ENCODE measurements around the gene CCR5AS. TPM values are rescaled to one million over a fixed set of nuclear protein-coding genes. Genes with fewer than 3 reads are reported as not detected.

The CCR5AS gene

DNA sequence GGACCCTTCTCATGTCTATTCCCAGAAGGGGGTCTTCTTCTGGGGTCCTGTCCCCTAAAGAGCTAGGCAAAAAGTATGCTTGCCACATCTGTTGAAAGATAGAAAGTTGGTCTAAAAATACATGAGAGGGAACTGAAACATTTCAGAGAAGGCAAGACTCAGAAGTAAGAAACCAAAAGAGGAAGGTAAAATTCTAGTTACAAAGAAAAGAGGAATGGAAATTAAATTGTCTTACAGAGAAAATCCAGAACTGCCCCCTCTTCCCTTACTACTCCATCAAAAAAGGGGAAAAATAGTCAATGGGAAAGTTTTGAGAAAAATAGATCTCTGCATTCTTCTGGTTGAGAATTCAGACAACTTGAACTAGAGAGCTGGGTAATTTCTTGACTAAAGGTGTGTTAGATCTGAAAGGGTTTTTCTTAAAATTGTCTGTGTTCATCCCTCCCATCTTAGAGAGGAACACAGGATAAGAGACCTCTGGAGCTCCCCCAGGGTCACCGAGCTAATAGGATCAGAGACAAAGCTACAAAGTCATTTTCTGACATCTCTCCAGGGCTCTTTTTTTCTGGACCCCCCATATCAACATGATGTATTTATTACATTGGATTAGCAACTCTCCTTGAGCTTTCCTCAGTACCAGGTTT lies 85.3 kb downstream of the CCR5AS start:
- TF ChIP-seq POLR2AphosphoS5 (IDR thresholded peaks at IDR 0.05) (no peak), POLR2A (IDR thresholded peaks at IDR 0.05) (no peak)
- TF ChIP-seq, protein P1, sequence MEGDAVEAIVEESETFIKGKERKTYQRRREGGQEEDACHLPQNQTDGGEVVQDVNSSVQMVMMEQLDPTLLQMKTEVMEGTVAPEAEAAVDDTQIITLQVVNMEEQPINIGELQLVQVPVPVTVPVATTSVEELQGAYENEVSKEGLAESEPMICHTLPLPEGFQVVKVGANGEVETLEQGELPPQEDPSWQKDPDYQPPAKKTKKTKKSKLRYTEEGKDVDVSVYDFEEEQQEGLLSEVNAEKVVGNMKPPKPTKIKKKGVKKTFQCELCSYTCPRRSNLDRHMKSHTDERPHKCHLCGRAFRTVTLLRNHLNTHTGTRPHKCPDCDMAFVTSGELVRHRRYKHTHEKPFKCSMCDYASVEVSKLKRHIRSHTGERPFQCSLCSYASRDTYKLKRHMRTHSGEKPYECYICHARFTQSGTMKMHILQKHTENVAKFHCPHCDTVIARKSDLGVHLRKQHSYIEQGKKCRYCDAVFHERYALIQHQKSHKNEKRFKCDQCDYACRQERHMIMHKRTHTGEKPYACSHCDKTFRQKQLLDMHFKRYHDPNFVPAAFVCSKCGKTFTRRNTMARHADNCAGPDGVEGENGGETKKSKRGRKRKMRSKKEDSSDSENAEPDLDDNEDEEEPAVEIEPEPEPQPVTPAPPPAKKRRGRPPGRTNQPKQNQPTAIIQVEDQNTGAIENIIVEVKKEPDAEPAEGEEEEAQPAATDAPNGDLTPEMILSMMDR (IDR thresholded peaks at IDR 0.05) = no peak
- no peaks in the 10 kb centered on the region for H3K9me3 ChIP-seq
- DNase-seq (ENCODE audit: low spot score in 2 of 2) = no peak
- H3K4me3 ChIP-seq = no peak overlapping the region
- H3K36me3 ChIP-seq = no peaks in the 10 kb centered on the region
- no peaks in the 10 kb centered on the region for H3K27me3 ChIP-seq
- no peak overlapping the region for H3K27ac ChIP-seq
- intact Hi-C loops (cut with DNase I; ENCODE audit: low total_unique reads) = no loop called here
- H3K4me1 ChIP-seq = no peaks in the 10 kb centered on the region

DNA sequence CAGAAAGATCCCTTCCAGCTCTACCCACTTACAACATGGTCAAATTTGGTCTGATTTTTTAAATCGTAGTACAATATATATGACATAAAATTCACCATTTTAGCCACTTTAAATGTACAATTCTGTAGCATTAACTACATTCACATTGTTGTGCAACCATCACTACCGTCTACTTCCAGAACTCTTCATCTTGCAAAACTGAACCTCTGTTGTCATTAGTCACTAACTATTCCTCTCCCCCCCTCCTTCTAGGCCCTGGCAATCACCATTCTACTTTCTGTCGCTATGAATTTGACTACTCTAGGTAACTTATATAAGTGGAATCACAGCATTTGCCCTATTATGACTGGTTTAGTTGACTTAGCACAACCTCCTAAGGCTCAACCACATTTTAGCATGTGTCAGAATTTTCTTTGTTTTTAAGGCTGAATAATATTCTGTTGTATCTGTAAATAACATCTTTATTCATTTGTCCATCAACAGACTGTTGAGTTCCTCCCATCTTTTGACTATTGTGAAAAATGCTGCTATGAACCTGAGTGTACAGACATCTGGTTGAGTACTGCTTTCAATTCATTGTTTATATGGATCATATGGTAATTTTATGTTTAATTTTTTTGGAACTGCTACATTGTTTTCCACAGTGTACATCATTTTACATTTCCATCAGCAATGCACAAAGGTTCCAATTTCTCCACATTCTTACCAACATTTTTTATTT lies 88.5 kb downstream of the CCR5AS start:
- Histone ChIP-seq H3K4me3 (no peak overlapping the region), H3K36me3 (no peaks in the 10 kb centered on the region), H3K27me3 (no peaks in the 10 kb centered on the region), H3K27ac (no peak overlapping the region), H3K4me1 (no peaks in the 10 kb centered on the region), H3K9me3 (no peaks in the 10 kb centered on the region)
- TF ChIP-seq POLR2A (IDR thresholded peaks at IDR 0.05) (no peak), POLR2AphosphoS5 (IDR thresholded peaks at IDR 0.05) (no peak)
- TF ChIP-seq, protein P1 (IDR thresholded peaks at IDR 0.05) = no peak
- DNase-seq (ENCODE audit: low spot score in 2 of 2) = no peak
- intact Hi-C loops (cut with DNase I; ENCODE audit: low total_unique reads) = no loop called here

DNA sequence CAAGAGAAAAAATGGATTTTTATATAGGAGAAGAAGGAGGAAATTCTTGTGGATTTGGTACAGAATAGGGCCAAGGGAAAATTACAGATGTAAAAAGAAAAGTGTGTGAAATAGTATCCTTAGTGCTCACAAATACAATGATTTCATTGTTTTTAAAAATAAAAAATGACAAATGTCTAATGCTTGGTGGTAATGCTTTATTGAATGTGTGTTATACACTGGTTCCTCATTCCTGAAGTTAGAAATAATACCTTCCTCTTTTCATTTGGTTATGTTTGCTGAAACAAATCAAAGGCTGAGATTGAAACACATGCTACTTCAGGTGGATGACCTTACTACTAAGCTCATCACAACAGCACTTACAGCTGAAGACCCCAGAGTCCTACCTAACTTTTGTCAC lies 90.7 kb downstream of the CCR5AS start:
- Histone ChIP-seq H3K36me3 (no peaks in the 10 kb centered on the region), H3K27me3 (no peaks in the 10 kb centered on the region), H3K4me3 (no peak overlapping the region), H3K9me3 (no peaks in the 10 kb centered on the region), H3K27ac (no peak overlapping the region), H3K4me1 (no peaks in the 10 kb centered on the region)
- TF ChIP-seq POLR2AphosphoS5 (IDR thresholded peaks at IDR 0.05) (no peak), POLR2A (IDR thresholded peaks at IDR 0.05) (no peak)
- TF ChIP-seq, protein P1 (IDR thresholded peaks at IDR 0.05) = no peak
- intact Hi-C loops (cut with DNase I; ENCODE audit: low total_unique reads) = no loop called here
- DNase-seq (ENCODE audit: low spot score in 2 of 2) = no peak

DNA sequence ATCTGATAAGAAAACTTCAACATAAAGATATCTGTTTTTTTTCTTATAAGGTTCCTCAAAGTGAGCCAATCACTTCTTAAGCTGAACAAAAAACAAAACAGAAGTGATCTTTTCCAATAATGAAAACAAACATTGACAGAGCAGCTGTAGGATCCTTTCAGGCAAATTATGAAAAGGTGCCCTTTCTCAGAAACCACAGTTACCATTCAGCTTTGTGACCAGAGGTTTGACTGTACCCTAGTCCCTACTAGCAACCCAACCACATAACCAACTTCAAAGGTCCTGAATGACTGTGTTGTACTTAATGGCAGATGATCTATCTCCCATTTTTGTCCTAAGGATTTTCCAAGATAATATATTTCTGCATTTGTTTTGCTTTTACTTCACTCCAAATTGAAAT lies 92.3 kb downstream of the CCR5AS start:
- Histone ChIP-seq H3K4me1 (no peaks in the 10 kb centered on the region), H3K27ac (no peak overlapping the region), H3K9me3 (no peaks in the 10 kb centered on the region), H3K4me3 (no peak overlapping the region), H3K36me3 (no peaks in the 10 kb centered on the region), H3K27me3 (no peaks in the 10 kb centered on the region)
- intact Hi-C loops (cut with DNase I; ENCODE audit: low total_unique reads) = no loop called here
- DNase-seq (ENCODE audit: low spot score in 2 of 2) = no peak
- no peak for TF ChIP-seq POLR2A (IDR thresholded peaks at IDR 0.05)
- TF ChIP-seq, protein P1 (IDR thresholded peaks at IDR 0.05) = no peak
- no peak for TF ChIP-seq POLR2AphosphoS5 (IDR thresholded peaks at IDR 0.05)

Other genes with a start within 250 kb of the CCR5AS start
- 10 to 100 TPM in 1 of 3 donors, 1 to 10 TPM in 2; 4.3 to 15.0 (median 9.2) TPM for gene CCR1, start 198.8 kb downstream of the CCR5AS start, total RNA-seq
- not detected for gene CCR3, start 164.6 kb downstream of the CCR5AS start, total RNA-seq
- 1 to 10 TPM; 1.3 to 2.2 (median 2.0) TPM for gene CCR2, start 53.0 kb downstream of the CCR5AS start, total RNA-seq
- under 1 TPM; 0.73 to 0.98 (median 0.96) TPM for gene CCR5, start 36.1 kb downstream of the CCR5AS start, total RNA-seq
- gene CCRL2, start 193 bp upstream of the CCR5AS start, total RNA-seq = 1 to 10 TPM; 3.8 to 9.2 (median 4.1) TPM
- 100 to 1,000 TPM in 2 of 3 donors, 10 to 100 TPM in 1; 78.7 to 282 (median 190) TPM for gene LTF, start 57.8 kb upstream of the CCR5AS start, total RNA-seq
- not detected for gene RTP3, start 90.9 kb upstream of the CCR5AS start, total RNA-seq
- gene LRRC2, start 159.2 kb upstream of the CCR5AS start, total RNA-seq = 10 to 100 TPM in 1 of 3 donors, 1 to 10 TPM in 2; 1.5 to 13.8 (median 2.0) TPM
- not detected for gene FAM240A, start 205.5 kb upstream of the CCR5AS start, total RNA-seq